Tibial nerve (tissue), 4 donors: ENCODE measurements around the gene CARD10.

Source experiments
- CTCF ChIP-seq, 5 experiments: fragments of 200-600 bp in 3 of 5; fragments of 450-650 bp in 2 of 5; sonication (generic) in 3 of 5; IDR thresholded peaks; one replicate each; pipeline ENCODE4 v1.5.1; 2016 to 2019; ENCODE audit warnings: antibody characterized with exemption in 5 of 5, mild to moderate bottlenecking in 3 of 5, moderate library complexity in 2 of 5
- EP300 ChIP-seq, 2 donors: sonication (generic); formaldehyde crosslinking; IDR thresholded peaks; one replicate each; pipeline ENCODE4 v1.6.1; 2017; ENCODE audit warnings: antibody characterized with exemption in 2 of 2, mild to moderate bottlenecking in 1 of 2
- POLR2A ChIP-seq, 2 donors: fragments of 450-650 bp; IDR thresholded peaks; one replicate each; pipeline ENCODE4 v1.6.1; 2017; ENCODE audit warnings: antibody characterized with exemption in 2 of 2, mild to moderate bottlenecking in 2 of 2, moderate library complexity in 2 of 2

- TF ChIP-seq CTCF (IDR thresholded peaks at IDR 0.05) (no peak), EP300 (IDR thresholded peaks at IDR 0.05) (no peak), POLR2A (IDR thresholded peaks at IDR 0.05) (no peak)
These were observed 49.1 kb downstream of the CARD10 start for GRCh38 chr22:37470087-37470445.
